GM21390 (cell line): ENCODE data around the gene PRKCH.

Source experiments
- ATAC-seq: cut with Tn5 transposase; IDR thresholded peaks from one replicate; pipeline ENCODE4 v1.9.1; 2021; ENCODE audit not compliant: unreplicated experiment

The PRKCH gene

GRCh38 chr14:61335049-61335448 is 13.7 kb downstream of the PRKCH start:
- ATAC-seq = no peak

DNA sequence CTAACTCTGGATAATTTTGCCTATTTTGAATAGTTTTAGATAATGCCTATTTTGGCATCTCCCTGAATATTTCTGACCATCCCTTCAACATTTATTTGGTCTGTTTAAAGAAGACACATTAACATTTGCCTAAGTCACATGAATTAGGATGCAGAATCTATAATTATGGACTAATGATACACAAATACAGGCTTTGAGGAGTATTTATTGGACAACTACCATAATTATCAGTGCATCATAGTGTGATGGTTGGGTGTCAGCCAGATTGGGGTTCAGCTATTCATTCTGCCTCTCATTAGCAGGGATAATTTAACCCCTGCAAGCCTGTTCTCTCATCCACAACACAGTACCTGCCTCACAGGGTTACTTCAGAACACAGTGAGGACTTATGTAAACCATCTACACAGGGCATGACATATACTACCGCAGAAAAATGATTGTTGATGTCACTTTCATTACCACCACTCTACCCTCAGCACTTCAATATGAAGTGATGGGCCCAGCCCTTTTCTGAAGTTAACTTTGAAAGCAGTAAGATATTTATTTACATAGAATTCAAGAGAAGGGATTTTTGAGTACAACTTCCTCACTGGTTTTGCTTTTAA is 14.4 kb downstream of the PRKCH start:
- ATAC-seq = no peak

- ATAC-seq = no peak
Measured at GRCh38 chr14:61337893-61338292, 16.5 kb downstream of the PRKCH start.

- no peak for ATAC-seq
Measured at GRCh38 chr14:61338457-61338856, 17.1 kb downstream of the PRKCH start.

GRCh38 chr14:61341275-61342206 is 20.2 kb downstream of the PRKCH start:
- no peak for ATAC-seq

- peak; percentile 44 for ATAC-seq
Measured at GRCh38 chr14:61342486-61342885, 21.1 kb downstream of the PRKCH start.

- ATAC-seq = peak; percentile 22
Measured at GRCh38 chr14:61342932-61343331, 21.6 kb downstream of the PRKCH start.

GRCh38 chr14:61343471-61343870 is 22.1 kb downstream of the PRKCH start:
- no peak for ATAC-seq

DNA sequence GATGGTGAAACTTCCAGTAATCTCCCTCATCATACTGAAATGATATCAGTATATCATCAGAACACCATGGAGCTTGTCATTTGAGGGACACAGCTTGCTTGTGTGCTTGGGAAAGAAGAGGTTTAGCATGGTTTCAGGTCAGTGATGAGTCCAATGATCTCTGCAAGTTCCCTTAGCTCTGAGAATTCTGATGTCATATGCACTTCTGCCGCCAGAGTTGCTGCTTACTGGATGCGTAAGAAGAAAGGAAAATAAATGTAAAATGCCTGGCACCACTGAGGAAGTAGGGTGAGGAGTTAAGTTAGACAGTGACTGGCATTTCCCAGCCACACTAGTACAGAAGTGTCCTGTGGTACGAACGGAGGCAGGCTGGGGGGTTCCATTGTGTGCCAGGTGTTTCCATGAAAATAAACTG is 22.6 kb downstream of the PRKCH start:
- ATAC-seq = no peak

DNA sequence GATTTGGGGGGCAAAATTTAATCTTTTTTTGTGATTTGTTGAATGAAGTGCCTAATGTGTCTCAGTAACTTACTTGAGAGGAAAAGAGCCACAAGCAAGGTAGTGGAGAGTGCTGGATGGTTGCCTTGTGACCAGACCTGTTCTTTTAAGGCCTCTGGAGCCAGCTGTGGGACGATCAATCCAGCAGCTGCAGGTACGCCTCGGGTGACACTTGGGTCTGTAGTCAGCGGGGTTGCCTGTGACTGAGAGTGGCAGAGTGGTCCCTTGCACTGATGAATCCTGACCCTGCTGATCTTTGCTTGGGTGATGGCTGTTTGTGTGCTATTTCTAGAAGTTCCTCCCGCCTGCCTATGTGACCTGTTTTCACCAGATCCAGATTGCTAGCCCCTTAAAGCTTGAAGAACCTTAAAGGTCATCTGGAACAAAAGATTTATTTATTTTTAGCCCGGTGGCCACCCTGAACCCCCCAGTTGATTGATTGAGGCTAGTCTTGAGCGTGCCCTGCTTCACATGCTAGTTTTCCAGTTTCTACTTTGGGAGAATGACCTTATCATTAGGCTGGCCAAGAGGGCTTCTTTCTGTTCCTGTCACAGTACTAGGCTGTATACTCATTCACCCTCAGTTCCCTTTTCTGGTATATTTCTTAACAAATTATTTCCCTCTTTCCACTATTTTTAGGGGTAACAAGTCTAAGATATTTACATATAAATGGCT is 23.2 kb downstream of the PRKCH start:
- ATAC-seq = no peak

DNA sequence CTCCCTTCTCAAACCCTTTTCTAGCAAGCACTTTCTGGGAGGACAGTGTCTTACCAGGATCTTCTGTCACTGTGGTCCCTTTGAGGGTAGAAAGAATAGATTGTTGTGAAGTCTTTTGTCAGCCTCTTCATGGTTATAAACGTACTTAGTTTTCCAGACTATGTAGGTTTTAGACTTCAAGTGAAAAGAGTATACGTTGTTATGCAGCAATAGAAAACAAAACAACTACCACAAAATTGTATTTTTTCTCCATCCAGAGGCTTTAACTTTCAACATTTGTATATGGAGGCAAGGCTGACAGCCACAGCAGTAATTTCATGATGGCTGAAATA is 23.7 kb downstream of the PRKCH start:
- ATAC-seq = no peak

- no peak for ATAC-seq
Measured at GRCh38 chr14:61346221-61346620, 24.8 kb downstream of the PRKCH start.

- ATAC-seq = no peak
Measured at GRCh38 chr14:61346793-61347192, 25.4 kb downstream of the PRKCH start.

DNA sequence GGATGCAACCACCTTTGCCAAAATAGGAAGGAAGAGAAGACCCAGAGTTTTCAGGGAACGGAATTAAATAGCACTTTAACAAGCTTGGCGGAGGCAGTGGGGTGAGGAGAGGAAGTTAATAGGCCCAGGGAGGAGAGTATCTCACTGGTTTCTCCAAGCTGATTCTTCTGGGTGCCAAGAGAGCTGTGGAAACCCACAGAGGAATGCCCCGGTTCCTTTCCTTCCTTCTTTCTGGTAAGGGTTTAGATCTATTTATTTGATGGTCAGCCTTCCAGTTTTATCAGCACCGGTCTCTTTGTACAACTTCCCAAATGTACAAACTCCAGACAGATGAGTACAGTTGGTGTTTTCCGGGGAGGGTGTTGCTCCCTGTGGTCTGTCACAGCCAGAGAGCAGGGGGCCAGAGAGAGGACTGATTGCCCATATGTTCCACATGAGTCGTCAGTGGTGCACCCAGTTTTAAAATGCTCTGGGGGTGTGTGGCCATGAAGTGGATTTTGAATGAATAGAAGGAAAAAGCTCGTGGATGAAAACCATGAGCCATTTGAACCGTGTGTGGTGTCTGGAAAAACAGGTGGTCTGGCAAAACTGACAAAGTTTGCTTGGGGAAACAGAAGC is 26.6 kb downstream of the PRKCH start:
- ATAC-seq = no peak

DNA sequence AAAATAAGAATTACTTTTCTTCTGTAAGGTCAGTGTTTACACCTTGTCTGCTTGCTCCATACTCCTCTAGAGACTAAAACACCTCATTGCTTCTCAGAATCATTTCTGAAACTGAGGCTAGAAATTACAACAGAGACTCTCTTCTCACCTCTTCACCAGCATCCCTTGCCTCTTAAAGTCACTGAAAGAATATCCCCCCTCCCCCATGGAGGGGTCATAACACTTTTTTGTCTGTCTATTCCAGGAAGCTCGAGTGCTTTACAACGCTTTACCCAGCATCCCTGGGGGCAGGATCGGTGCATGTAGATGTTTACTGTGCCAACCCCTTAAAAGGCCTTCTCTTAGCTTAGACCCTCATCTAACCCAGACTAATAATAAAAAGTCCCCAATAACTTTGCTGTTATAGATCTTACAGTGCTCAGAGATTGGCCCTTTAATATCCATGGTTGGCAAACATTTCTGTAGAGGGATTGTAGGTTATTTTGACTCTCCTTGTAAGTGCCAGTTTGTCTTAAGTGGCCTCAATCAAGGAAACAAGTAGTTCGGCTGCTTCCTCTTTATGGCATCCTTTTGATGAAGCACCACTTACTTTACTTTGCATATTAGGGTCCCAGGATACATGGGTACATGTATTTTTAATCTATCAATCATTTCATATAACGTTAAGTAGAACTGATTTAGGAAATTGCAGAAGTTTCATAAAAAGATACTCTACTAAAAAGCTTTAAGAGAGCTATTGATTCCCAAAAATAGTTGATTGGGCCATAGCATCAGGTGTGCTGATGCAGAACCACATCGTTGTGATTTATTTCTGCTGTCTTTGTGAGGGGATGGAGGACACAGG is 29.3 kb downstream of the PRKCH start:
- ATAC-seq = no peak

DNA sequence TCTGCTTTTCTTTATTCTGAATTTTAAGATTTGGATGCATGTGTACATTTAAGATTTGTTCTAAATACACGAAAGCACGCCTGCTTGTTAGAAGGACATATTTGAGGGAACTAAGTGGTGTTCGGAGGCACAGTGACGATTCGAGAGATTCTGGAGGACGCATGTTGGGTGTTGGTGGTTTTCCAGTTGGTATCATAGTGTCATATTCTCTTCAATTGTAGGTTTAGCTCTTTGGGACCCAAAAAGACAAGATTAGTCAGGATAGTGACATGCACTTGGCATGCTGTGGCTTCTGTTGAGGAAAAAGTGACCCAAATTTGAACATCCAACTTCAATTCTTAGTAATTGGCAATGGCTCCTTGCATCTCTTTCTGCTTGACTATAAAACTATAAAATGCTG is 30.1 kb downstream of the PRKCH start:
- ATAC-seq = no peak

DNA sequence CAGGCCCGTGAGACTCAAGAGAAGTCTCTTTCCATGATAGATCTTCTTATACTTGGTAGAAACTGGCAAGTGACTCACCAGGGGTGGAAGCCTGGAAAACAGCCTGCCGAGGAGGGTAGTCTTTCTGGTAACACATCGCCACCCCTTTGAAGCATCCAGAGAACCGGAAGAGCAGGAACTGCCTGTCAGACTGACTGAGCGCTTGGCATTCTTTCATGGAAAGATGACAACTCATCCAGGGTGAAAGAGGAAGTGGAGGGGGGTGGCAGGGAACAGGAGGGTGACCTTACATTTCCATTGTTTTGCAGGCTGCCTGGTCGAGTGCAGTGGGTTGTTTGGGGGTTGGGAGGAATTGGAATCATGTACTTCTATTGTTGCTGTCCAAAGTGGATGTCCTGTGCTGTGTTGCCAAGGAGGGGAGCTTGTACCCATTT is 34.5 kb downstream of the PRKCH start:
- ATAC-seq = no peak

DNA sequence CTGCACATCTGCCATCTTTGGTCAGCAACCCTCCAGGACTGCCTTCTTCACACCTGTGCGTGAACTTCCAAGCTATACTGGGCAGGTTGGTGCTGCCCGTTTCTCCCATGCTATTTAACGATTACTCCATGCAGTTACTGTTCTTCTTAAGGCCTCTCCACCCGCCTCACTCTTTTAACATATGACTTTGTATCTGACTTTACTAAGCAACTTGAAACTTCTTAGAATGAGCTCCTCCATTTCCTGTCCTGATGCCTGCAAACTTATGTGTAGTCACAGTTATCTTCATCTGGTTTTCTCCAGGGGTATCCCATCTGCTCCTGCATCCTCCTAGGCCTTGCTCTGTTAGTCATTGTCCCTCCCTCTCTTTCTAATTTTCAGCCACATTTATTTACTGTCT is 35.7 kb downstream of the PRKCH start:
- ATAC-seq = no peak

DNA sequence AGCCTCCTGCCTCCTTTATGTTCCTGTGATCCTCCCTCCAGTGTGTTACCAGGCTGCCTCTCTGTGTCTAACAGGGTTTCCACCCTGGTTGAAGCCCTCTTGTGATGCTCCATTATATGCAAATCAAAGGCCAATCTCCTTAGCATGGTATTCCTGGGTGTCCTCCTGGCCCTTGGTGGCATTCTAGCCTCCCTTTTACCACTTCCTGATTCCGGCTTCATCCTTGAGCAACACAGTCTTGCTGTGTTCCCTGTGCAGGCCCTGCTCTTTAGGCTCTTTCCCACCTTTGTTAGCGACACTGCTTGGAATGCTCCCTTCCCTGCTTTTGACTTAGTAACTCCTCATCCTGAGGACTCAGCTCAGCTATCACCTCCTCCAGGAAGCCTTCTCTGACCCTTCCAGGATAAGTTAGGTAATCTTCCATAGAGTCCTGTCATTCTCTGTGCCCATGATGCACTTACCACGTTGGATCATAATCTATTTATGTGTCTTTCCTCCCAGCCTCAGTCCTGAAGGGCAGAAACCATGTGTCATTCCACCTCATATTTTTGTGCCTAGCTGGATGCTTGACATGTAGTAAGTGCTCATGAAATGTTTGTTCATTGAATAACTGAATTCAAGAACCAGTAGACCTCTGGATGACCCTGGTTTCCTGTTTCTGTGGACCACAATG is 37.3 kb downstream of the PRKCH start:
- no peak for ATAC-seq
